Duodenal mucosa (tissue), 2 donors: Measurements from ENCODE around the gene NUP133.
A peak's percentile ranks its signal among the peaks of the same experiment; 100 is the strongest.
"Not testable (repeated sequence)": the region's sequence is repeated elsewhere in the genome, so short reads cannot be mapped to it uniquely, and the experiment has no call there.

ENCODE experiments used
- H3K27ac ChIP-seq: one replicate; pipeline ENCODE4 v1.7.0; 2013; ENCODE audit warnings: low read depth, low read length
- H3K27me3 ChIP-seq, 2 donors: one replicate each; pipeline ENCODE4 v1.7.0; 2013; ENCODE audit warnings: low read length in 2 of 2, control low read depth in 1 of 2; ENCODE audit not compliant: insufficient read depth in 2 of 2, control insufficient read depth in 1 of 2
- H3K36me3 ChIP-seq, 2 donors: one replicate each; pipeline ENCODE4 v1.7.0; 2013; ENCODE audit warnings: low read length in 2 of 2, control low read depth in 1 of 2; ENCODE audit not compliant: insufficient read depth in 2 of 2, control insufficient read depth in 1 of 2
- H3K4me1 ChIP-seq, 2 donors: one replicate each; pipeline ENCODE4 v1.7.0; 2013; ENCODE audit warnings: low read length in 2 of 2, control low read depth in 1 of 2; ENCODE audit not compliant: insufficient read depth in 2 of 2, control insufficient read depth in 1 of 2
- H3K4me3 ChIP-seq, 2 donors: one replicate each; pipeline ENCODE4 v1.7.0; 2013; ENCODE audit warnings: low read length in 2 of 2, low read depth in 1 of 2
- H3K9ac ChIP-seq, 2 donors: one replicate each; pipeline ENCODE4 v1.7.0; 2013; ENCODE audit warnings: low read length in 2 of 2, low read depth in 1 of 2
- H3K9me3 ChIP-seq, 2 donors: one replicate each; pipeline ENCODE4 v1.7.0; 2013; ENCODE audit warnings: low read length in 2 of 2, control low read depth in 1 of 2; ENCODE audit not compliant: control insufficient read depth in 1 of 2

Gene NUP133

DNA sequence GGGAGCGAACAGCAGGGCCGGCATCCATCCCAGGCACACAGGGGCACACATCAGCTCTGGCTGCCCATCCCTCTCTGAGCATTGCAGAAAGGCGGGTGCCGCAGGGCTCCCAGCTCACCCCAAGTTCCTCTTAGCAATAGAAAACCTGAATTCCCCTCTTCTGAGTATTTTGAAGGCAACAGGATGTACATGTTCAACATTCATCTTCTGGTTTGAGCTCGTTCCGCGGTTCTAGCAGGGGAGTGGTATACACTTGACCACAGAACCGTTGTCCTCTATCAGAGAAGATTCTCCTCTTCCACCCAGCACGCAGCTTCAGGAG lies 97.8 kb downstream of the NUP133 start:
- peak overlapping the region in 1 of 2 donors; percentile 54 for H3K4me3 ChIP-seq
- no peak overlapping the region for H3K9ac ChIP-seq
- H3K27ac ChIP-seq: no peak overlapping the region
- no peaks in the 10 kb centered on the region for H3K36me3 ChIP-seq
- peaks cover 26 to 32% of the 10 kb centered on the region in 2 donors for H3K27me3 ChIP-seq
- H3K4me1 ChIP-seq: peaks cover 20 to 35% of the 10 kb centered on the region in 2 donors
- H3K9me3 ChIP-seq: no peaks in the 10 kb centered on the region

DNA sequence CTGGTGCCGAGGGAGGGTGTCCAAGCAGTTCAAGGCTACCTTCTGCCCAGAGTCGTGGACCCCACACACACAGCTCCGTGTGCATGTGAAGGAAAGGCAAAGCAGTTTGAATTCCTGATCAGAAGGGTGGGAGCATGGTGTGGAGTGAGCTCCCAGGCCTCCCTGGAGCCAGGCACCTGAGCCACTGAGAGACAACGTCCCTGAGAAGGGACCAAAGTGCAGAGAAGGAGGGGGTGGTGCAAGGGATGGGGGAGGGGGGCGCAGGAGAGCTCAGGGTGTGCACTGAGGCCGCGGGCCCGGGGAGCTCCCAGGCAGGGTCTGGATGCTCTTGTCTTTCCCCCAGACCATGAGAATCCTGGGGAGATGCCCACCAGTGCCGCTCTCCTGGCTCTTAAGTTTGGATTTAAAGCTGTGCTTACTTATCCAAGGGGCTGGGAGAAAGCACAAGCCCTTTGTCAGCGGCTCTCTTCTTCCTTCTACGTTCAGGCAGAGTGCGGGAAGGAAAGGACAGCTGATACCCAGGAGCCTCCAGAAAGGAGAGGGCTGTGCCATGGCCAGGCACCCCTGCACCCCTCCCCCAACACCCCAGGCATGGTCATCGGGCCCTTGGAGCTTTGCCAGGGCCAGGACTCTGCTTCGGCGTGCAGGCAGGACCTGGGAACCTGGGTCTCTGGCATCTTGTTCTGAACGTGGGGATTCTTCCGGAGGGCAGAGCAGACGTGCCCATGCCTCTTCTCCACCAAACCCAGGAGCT lies 98.3 kb downstream of the NUP133 start:
- Histone ChIP-seq H3K9ac (no peak overlapping the region), H3K27ac (no peak overlapping the region), H3K4me3 (peak overlapping the region; percentile 37 to 54), H3K36me3 (no peaks in the 10 kb centered on the region), H3K9me3 (no peaks in the 10 kb centered on the region), H3K27me3 (peaks cover 26 to 32% of the 10 kb centered on the region in 2 donors), H3K4me1 (peaks cover 20 to 35% of the 10 kb centered on the region in 2 donors)

DNA sequence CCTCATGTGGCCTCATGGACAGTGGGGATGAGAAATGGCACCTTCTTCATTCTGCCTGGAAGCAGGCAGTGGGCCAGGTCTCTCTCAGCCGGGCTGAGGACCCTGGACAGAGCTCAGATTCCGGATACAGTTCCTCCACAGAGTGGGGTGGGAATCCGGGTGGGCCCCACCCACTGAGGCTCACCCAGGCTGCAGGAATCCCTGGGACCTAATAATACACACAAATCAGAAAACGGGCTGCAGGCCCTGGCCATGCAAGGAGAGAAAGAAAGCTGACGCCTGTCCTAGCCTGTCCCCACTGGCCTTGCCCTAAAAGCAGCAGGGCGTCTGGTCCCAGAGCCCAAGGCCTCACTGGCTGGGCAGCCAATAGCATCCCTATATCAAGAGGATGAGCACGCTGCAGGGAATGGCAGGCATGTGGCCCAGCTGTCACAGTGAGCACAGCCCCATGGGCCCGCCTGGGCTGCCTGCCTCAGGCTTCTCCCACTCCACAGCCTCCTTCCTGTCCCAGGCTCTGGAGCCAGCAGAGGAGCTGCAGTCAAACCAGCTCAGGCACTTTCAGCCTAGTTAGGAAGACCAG lies 99.6 kb downstream of the NUP133 start:
- Histone ChIP-seq H3K4me1 (peaks cover 20 to 35% of the 10 kb centered on the region in 2 donors), H3K9ac (no peak overlapping the region), H3K4me3 (no peak overlapping the region), H3K27me3 (peaks cover 26 to 36% of the 10 kb centered on the region in 2 donors), H3K36me3 (no peaks in the 10 kb centered on the region), H3K9me3 (no peaks in the 10 kb centered on the region), H3K27ac (no peak overlapping the region)

DNA sequence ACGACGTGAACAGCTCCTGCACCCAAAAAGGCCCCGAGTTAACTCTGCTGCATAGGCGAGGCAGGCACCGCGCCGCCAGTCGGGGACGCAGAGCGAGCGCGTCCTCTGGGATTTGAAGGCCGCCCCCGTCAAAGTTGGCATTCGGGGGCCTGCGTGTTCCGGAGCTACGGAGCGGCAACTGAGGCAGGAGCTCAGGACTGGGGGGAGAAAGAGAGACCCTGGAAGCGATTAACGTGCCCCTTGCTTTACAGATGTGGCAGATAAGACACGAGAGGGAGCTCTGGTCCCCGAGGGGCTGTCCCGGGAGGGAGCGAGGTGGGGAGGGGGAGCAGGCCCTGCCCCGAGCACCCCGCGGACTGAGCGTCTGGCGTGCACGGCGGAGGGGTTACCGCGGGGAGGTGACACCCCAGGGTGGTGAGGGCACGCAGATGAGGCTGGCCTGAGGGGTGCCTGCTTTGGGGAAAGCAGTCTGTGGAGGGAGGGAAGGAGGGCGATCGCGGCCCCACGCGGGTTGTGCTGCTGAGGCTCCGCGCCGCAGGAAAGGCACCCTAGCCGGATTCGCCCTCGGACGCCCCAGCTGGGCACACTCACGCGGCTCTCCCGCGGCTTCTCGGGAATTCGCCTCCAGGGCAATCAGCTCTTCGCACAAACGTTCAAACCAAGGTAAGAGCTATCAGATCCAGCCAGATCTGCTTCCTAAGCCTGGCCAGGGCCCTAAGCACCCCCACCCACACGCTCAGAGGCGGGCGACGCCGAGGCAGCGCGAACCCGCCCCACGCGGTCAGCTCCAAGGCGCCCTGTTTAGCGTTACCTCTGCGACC lies 100.7 kb downstream of the NUP133 start:
- Histone ChIP-seq H3K9ac (no peak overlapping the region), H3K27ac (no peak overlapping the region)

DNA sequence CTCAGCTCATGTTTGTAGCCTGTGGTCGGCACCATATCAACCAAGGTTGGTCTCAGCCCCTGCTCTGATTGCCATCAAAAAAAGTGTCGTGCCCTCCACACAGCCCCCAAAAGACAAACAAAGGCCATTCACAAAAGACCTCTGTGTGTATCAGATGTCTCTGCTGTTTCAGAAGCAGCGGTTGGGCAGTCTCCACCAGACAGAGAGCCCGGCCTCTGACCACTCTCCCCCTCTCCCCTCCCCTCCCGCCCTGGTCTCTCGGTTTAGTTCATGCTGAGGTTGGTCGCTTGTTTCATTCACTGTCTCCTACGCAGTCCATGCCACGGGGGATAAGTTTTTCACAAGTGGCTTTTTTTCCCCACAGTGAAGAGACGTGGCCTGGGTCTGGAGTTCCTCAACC lies 101.3 kb downstream of the NUP133 start:
- H3K9me3 ChIP-seq: no peaks in the 10 kb centered on the region
- peaks cover 20 to 35% of the 10 kb centered on the region in 2 donors for H3K4me1 ChIP-seq
- no peak overlapping the region for H3K27ac ChIP-seq
- no peak overlapping the region for H3K9ac ChIP-seq
- H3K36me3 ChIP-seq: no peaks in the 10 kb centered on the region
- H3K27me3 ChIP-seq: peaks cover 36 to 40% of the 10 kb centered on the region in 2 donors
- H3K4me3 ChIP-seq: peak overlapping the region; percentile 47 to 60

More for the DNA sequence above, 100.7 kb downstream of the NUP133 start:
- Histone ChIP-seq H3K36me3 (no peaks in the 10 kb centered on the region), H3K4me1 (peaks cover 20 to 35% of the 10 kb centered on the region in 2 donors), H3K9me3 (no peaks in the 10 kb centered on the region), H3K27me3 (peaks cover 36% of the 10 kb centered on the region in 2 donors), H3K4me3 (peak overlapping the region; percentile 47 to 60)

DNA sequence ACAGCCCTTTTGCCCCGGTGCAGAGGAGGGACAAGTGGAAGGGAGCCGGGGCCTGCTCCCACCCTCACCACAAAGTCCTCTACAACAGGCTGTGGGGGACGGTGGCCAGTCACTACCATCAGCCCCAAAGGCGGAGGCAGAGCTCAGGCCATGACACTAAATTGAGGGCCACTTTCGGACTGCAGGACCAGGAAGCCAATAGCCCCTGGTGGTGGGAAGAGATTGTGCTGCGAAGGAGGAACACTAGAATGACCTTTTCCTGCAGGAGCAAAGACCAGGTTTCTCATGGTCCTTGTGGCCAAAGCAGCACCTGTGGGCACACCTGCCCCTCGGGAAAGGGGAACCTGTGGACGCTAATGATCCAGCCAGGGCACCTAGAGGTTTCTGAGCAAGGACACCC lies 104.6 kb downstream of the NUP133 start:
- Histone ChIP-seq H3K9me3 (no peaks in the 10 kb centered on the region), H3K4me1 (peaks cover 0 to 11% of the 10 kb centered on the region in 2 donors), H3K36me3 (no peaks in the 10 kb centered on the region), H3K9ac (no peak overlapping the region), H3K27me3 (peaks cover 31% of the 10 kb centered on the region in 2 donors), H3K4me3 (no peak overlapping the region), H3K27ac (no peak overlapping the region)

DNA sequence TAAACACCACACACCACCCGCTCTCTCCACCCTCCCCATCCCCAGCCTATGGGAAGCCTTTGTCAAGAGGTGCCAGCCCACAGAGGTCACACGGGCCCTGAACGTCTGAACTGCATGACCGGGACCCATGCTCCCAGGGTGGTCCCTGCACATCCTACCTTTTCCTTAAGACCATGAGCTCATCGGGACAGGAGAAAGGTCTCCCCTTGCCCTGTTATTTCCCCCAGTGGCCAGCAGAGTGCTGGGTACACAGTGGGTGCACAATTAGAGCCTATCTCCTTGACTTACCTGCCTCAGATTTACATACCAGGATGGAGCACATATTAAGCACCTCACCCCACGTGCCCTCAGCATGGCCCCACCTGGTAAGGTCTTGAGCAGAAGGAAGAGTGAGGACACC lies 105.1 kb downstream of the NUP133 start:
- H3K9me3 ChIP-seq: no peaks in the 10 kb centered on the region
- H3K27ac ChIP-seq: no peak overlapping the region
- no peaks in the 10 kb centered on the region for H3K36me3 ChIP-seq
- no peak overlapping the region for H3K9ac ChIP-seq
- H3K4me3 ChIP-seq: no peak overlapping the region
- H3K4me1 ChIP-seq: peaks cover 0 to 9% of the 10 kb centered on the region in 2 donors
- H3K27me3 ChIP-seq: peaks cover 25 to 26% of the 10 kb centered on the region in 2 donors

DNA sequence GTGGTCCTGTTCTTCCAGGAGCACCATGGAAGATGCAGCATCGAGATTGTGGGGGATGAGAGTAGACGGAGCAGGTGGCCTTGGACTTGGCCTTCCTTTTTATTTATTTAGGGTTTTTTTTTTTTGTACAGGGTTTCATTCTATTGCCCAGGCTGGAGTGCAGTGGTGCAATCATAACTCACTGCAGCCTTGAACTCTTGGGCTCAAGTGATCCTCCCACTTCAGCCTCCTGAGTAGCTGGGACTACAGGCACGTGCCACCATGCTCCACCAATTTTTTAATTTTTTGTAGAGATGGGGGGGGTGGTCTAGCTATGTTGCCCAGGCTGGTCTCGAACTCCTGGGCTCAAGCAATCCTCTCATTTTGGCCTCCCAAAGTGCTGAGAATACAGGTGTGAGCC lies 105.8 kb downstream of the NUP133 start:
- not testable (repeated sequence) for H3K27ac ChIP-seq, H3K9me3 ChIP-seq, H3K9ac ChIP-seq, H3K36me3 ChIP-seq, H3K4me3 ChIP-seq, H3K4me1 ChIP-seq
- peaks cover 18 to 20% of the 10 kb centered on the region in 2 donors for H3K27me3 ChIP-seq

DNA sequence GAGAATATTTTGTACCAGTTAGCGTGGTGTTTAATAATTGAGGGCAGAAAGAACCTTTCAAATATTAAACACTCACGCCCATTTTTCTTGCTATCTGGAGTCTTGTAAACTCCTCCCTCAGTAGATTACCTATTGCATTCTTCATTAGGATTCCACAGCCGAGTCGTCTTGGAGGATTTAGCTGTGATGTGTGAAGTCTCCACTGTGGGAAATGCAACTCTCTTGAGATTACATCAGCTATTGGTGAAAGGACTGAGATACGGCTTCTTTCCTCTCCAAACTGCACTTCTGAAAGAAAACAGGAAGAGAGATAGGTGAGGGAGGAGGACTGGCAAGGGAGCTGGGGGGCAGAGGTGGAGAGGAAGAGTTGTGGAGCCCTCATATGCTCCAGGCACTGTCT lies 110.4 kb downstream of the NUP133 start:
- Histone ChIP-seq H3K27ac (no peak overlapping the region), H3K9ac (no peak overlapping the region), H3K4me3 (no peak overlapping the region), H3K27me3 (peaks cover 3 to 4% of the 10 kb centered on the region in 2 donors), H3K4me1 (no peaks in the 10 kb centered on the region), H3K9me3 (no peaks in the 10 kb centered on the region), H3K36me3 (no peaks in the 10 kb centered on the region)

DNA sequence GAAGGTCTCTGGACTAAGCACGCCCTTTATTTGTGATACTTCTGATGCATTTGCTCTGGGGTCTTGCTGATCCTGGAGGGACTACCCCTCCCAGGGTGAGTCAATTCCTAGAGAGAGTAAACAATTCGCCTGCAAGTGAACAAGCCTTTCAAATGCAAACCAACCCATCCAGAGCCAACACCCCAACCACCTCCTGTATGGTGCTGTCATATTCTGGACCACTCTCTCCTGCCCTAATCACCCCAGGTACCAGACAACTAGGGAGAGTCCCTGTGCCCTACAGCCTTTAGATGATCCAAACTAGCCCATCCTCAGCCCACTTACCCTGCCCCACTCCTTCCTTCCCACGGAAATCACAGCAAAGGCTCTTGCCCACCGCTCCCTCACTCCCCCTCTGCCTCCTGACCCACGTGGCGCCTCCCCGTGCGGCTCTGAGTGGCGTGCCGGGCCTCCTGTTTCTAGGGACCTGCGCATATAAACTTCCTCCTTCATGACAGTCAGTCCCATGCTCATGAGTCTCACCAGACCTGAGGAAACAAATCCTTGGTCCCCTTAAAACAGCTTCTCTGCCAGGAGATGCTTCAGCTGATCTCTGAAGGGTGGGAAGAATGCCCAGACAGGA lies 111.4 kb downstream of the NUP133 start:
- H3K36me3 ChIP-seq: no peaks in the 10 kb centered on the region
- no peaks in the 10 kb centered on the region for H3K9me3 ChIP-seq
- H3K27ac ChIP-seq: no peak overlapping the region
- H3K4me3 ChIP-seq: no peak overlapping the region
- H3K9ac ChIP-seq: no peak overlapping the region
- no peaks in the 10 kb centered on the region for H3K4me1 ChIP-seq
- H3K27me3 ChIP-seq: no peaks in the 10 kb centered on the region
